GM19239 (cell line): ENCODE results near the gene FGD3.

Experiments
- DNase-seq: peaks from one replicate; pipeline ENCODE4 v3.0.0; 2011; ENCODE audit warnings: low spot score; ENCODE audit not compliant: insufficient read length
- FAIRE-seq: peaks from 2 replicates; lab custom pipeline; 2011; peaks lifted over from hg19 to GRCh38; lab: Jason Lieb, UNC

The FGD3 gene

DNA sequence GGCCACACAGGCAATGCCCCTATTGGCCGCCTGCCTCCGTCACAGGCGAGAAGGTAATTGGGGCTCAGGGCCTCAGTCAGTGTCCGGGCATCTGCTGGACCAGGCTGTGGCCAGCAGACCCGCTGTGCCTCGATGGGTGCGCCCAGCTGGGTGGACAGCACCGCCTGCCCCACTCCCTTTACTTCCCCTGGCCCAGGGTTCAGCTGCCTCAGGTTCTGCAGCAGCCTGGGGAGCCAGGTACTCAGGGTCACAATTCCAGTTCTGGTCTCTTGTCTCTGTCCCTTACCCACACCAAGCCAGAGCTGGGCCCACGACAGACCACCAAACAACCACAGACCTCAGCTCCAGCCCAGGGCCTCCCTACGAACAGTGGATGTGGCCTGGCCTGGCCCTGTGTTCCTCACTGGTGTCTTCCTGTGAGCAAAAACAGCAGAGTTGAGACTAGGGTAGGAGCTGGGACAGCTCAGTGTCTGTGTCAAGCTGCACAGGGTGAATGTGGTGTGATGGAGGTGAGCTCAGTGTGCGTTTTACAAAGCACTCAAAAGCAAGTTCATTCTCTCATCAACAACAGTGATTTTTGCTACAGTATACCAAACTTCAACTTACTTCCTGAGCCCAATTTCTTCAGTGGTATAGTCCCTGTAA is 77.8 kb downstream of the FGD3 start:
- no peak for FAIRE-seq

GRCh38 chr9:93025736-93026135 is 78.4 kb downstream of the FGD3 start:
- no peak for FAIRE-seq
- no peak for DNase-seq

More for the DNA sequence above, 77.8 kb downstream of the FGD3 start:
- no peak for DNase-seq

DNA sequence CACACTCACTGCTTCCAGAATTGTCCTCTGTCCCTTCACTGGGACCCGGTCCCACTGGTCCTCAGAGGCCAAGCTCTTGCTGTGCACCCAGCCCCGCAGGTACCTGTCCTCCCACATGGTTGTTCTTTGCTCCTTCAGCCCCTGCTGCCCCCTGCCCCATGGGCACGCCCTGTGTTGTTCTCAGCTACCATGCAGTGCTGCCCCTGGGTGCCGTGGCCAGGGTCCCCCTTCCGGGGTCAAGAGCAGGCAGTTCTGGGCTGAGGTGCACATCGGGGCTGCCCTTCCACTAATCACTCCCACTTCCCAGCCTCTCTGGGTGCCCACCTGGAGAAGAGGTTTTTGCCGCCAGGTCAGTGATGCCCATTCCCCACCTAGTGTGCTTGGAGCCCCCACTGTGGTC is 79.3 kb downstream of the FGD3 start:
- DNase-seq (no peak), FAIRE-seq (no peak)

GRCh38 chr9:93027750-93028149 is 80.4 kb downstream of the FGD3 start:
- no peak for FAIRE-seq
- DNase-seq = no peak

DNA sequence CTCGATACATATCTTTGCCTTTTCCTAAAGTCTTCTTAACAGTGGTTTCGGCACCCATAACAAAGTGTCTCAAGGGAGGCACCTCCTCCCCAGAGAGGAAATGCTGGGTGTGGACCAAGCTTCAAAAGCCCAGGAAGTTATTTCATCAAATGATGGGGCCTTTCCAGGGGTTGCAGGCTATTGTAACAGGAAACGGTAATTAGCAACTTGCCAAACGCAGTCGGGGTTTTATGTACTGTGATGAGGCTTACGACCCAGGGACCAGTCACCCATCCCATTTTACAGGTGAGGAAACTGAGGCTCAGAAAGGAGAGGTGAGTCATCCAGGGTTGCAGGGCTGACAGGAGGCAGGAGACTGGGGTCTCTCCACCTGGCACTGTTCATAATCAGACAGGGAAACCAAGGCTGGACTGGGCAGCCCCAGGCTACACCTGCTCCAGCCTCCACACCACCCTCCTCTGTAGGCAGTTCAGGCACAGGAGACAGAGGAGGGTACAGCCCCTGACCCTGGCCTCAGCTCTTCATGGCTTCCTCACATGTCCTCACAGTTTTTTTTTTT is 81.2 kb downstream of the FGD3 start:
- FAIRE-seq (peak; percentile 77), DNase-seq (peak; percentile 69)

- DNase-seq (no peak), FAIRE-seq (no peak)
These were observed 83.6 kb downstream of the FGD3 start for GRCh38 chr9:93030642-93031628.

GRCh38 chr9:93031629-93032430 is 84.5 kb downstream of the FGD3 start:
- FAIRE-seq = no peak
- no peak for DNase-seq

- DNase-seq = no peak
- no peak for FAIRE-seq
These were observed 85.2 kb downstream of the FGD3 start for GRCh38 chr9:93032545-93032944.

DNA sequence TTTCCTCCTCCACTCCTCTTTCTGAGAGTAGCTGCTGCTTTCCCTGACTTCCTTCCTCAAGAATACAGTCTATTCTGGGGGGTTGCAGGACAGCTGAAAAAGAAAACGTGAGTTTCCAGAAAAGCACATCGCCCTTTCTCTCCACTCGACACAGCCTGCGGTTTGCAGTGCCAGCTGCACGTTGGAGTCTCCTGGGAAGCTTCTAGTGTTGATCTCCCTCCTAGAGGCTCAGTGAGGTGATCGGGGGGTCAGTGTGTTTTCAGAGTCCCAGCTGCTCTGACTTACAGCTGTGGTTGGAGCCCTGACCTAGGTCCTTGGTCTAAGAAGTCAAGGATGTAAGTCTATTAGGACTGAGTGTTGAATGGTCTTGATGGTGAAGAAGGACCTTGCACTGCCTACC is 86.2 kb downstream of the FGD3 start:
- FAIRE-seq (no peak), DNase-seq (no peak)

DNA sequence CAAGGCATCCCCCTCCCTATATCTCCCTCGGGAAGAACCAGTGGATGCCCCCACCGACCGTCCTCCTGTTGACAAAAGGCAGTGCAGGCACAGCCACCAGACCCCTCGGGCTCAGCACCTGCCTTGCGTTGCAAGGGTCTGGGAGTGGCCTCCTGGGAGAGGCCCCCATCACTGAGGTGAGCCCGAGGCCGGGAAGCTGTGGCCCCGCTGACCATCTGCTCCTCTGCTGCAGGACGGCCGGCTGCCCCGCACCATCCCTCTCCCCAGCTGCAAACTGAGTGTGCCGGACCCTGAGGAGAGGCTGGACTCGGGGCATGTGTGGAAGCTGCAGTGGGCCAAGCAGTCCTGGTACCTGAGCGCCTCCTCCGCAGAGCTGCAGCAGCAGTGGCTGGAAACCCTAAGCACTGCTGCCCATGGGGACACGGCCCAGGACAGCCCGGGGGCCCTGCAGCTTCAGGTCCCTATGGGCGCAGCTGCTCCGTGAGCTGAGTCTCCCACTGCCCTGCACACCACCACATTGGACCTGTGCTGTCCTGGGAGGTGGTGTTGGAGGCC is 87.9 kb downstream of the FGD3 start:
- FAIRE-seq = no peak
- no peak for DNase-seq

DNA sequence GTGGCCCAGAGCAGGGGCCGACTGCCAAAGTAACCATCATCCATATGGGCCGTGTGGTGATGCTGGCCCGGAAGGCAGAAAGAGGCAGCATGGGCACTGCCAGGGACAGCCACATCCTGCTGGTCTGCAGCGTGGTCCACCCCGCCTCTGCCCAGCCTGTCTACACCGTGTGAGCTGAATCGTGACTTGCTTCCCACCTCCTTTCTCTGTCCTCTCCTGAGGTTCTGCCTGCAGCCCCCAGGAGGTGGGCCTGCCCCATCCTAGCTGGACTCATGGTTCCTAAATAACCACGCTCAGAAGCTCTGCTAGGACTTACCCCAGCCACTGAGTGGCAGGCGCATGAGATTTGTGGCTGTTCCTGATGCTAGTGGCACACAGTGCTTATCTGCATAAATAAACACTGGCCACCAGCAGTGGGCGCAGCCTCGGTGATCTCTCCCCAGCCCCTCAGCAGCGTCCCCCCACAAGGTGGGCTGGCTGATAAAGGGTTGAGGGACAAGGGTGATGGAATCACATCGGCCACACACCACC is 88.6 kb downstream of the FGD3 start:
- DNase-seq (no peak), FAIRE-seq (no peak)

GRCh38 chr9:93036887-93037475 is 89.7 kb downstream of the FGD3 start:
- no peak for FAIRE-seq

DNA sequence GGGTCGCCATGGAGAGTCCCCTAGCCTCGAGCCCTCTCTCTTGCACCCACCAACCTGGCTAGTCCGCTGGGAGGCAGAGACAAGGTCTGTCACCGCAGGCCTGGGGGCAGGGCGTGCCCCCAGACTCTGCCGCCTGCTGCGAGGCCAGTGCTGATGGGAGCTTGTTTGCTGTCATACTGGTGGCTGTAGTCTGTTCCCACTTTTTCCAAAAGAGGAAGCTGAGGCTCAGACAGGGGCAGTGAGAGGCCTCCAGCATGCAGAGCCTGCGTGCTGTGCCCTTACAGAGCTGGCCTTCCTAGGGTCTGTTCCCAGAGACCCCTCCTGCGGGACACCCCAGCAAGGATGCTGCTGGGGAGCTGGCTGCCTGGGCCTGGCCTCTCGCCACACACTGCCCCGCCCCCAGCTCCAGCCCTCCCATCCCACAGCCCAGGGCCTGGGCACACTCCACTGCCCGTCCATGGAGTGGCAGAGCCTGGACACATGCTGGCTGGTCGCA is 90.2 kb downstream of the FGD3 start:
- FAIRE-seq (no peak), DNase-seq (no peak)

More at GRCh38 chr9:93036887-93037475, 89.7 kb downstream of the FGD3 start:
- no peak for DNase-seq

- no peak for FAIRE-seq
- no peak for DNase-seq
These were observed 91.6 kb downstream of the FGD3 start for GRCh38 chr9:93038918-93039317.

GRCh38 chr9:93039456-93039855 is 92.1 kb downstream of the FGD3 start:
- FAIRE-seq (no peak), DNase-seq (no peak)

DNA sequence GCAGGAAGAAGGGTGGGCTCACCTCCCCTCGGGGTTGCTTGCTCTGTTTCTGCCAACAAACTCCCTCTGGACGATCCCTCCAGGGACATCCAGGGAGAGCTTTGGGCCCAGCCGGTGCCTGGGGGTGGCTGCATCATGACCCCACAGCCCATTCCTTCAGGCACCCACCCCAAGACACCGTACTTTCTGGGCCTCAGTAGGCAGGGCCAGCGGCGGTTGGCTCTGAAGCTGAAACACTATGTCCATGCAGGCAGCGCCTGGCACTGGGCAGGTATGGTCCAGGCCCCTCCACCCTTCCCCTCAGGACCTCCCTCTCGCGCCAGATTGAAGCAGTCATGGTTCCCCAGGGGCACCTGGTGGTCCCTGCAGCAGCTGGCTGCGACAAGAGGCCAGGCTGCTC is 92.7 kb downstream of the FGD3 start:
- FAIRE-seq (no peak), DNase-seq (no peak)

DNA sequence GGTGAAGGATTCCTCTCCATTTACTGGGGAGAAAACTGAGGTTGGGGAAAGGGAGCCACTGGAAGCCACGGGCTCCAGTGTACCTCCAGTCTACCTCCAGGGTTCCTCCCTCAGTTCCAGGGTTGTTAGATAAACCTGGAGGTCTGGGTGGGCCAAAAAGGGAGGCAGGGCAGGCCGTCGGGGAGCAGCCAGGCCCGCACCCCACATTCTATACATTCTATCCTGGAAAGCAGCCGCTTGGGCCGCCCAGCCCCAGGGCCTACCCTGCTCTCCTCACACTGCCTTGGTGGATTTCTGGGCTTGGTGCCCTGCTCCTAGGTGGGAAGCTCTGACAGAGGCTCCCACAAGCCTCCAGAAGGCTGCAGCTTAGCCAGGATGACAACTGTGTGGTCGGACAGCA is 93.1 kb downstream of the FGD3 start:
- FAIRE-seq (no peak), DNase-seq (no peak)

DNA sequence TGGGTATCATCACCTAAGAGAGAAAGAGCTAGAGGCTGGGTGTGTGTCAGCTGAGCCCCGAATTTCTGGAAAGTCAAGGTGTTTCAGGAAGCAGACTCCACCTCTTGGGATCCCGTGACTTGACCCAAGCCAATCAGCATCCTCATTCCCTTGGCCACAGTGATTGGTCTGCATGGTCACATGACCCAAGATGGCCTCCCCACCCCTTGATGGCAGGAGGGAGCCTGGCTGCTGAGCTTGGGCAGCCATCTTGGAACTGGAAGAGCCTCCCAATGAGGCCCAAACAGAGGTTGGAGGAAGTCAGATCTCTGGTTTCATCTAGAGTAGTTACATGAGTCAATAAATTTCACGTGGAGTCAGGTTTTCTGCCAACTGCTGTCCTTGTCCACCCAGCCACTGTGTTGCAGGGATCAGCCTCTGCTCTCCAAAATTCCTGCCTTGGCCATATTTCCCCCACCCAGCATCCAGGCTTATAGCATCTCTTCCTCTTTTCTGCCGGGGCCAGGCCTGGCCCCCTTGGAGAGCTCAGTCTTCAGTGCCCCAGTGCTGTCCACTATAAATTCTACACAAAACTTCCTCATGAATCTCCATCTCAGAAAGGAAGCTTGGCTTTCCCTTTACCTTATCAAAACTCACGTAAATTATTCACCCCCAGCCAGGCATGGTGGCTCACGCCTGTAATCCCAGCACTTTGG is 93.9 kb downstream of the FGD3 start:
- DNase-seq (no peak), FAIRE-seq (no peak)

DNA sequence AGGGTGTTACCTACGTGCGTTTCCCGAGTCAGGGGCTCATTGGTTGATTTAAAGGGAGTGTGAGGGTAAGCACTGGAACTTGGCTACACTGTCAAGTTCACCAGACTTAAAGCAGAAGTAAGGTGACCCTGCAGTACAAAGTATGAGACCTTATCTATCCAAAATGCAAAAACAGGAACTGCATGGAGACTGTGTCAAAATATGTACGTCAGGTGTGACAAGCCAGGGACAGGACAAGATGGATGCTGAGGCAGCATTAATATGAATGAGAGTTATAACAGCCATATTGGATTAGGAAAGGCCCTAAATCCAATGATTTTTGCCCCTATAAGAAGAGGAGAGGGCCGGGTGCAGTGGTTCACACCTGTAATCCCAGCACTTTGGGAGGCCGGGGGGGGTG is 95.8 kb downstream of the FGD3 start:
- no peak for DNase-seq
- no peak for FAIRE-seq
